ENCODE data around the gene PSME1. TPM values are rescaled to one million over a fixed set of nuclear protein-coding genes. Genes with fewer than 3 reads are reported as not detected.

PSME1 gene
- total and polyA plus RNA-seq, 2 of the 13 experiments (the other 11 are each of a cell fraction or from before 2014, with no cell fraction given), result 159 to 608 TPM

GRCh38 chr14:24115422-24116127 lies 20.4 kb upstream of the PSME1 start (continued):
- TF ChIP-seq ZHX2 (IDR thresholded peaks at IDR 0.05; ENCODE audit: low read depth) (no peak), ZHX2 (CRISPR knock-in tag; IDR thresholded peaks at IDR 0.05; ENCODE audit: borderline replicate concordance) (no peak; the same call in 1 of the 2 replicates), ZBTB4 (CRISPR knock-in tag; IDR thresholded peaks at IDR 0.05; ENCODE audit: borderline replicate concordance) (no peak; the same call in 1 of the 2 replicates), ATRX (CRISPR knock-in tag; IDR thresholded peaks at IDR 0.05; ENCODE audit: borderline replicate concordance) (no peak), EHMT2 (IDR thresholded peaks at IDR 0.05; ENCODE audit: borderline replicate concordance, low read depth, low read length) (no peak), SAP130 (CRISPR knock-in tag; IDR thresholded peaks at IDR 0.05; ENCODE audit: low read depth) (no peak), ZNF580 (CRISPR knock-in tag; IDR thresholded peaks at IDR 0.05; ENCODE audit: borderline replicate concordance, low read depth) (no peak), HIVEP1 (CRISPR knock-in tag; IDR thresholded peaks at IDR 0.05) (no peak; the same call in 1 of the 2 replicates), HNF1A (IDR thresholded peaks at IDR 0.05; ENCODE audit: low read depth) (no peak; the same call in 1 of the 2 replicates), HNF1A (CRISPR knock-in tag; IDR thresholded peaks at IDR 0.05; ENCODE audit: borderline replicate concordance) (no peak), LRRFIP1 (CRISPR knock-in tag; conservative IDR thresholded peaks at IDR 0.05) (0 out of 2 replicates have a peak, but pooled peaks have one; percentile 64)

Data from HepG2 (cell line).